ENCODE measurements around the gene WASL. TPM values are rescaled to one million over a fixed set of nuclear protein-coding genes. Genes with fewer than 3 reads are reported as not detected.

The WASL gene
- total RNA-seq, 1 experiment from 2014 or later, result 39.3 TPM

- Histone ChIP-seq H3K14ac (ENCODE audit: insufficient read depth, low read length) (no peak overlapping the region), H2BK20ac (ENCODE audit: low read depth, low read length, poor library complexity, severe bottlenecking) (no peak overlapping the region), H3T11ph (ENCODE audit: low read length) (no peak overlapping the region), H2AK5ac (ENCODE audit: insufficient read length, low read length) (no peak overlapping the region), H3K79me2 (ENCODE audit: insufficient read depth, low read length) (peaks cover 42% of the 10 kb centered on the region; the same call in 1 of the 2 replicates), H3K9me3 (ENCODE audit: control insufficient read depth, low read depth, low read length) (no peaks in the 10 kb centered on the region), H3K4me2 (ENCODE audit: insufficient read depth, insufficient read length, low read length) (no peak overlapping the region), H3K79me1 (ENCODE audit: insufficient read depth, low read depth, low read length, poor library complexity, severe bottlenecking) (no peaks in the 10 kb centered on the region), H3K4me1 (ENCODE audit: insufficient read depth, low read length) (peaks cover 4% of the 10 kb centered on the region; the same call in 1 of the 2 replicates), H3K9ac (ENCODE audit: extremely low read depth, insufficient read length, low read length) (no peak overlapping the region), H3K23me2 (ENCODE audit: insufficient read length, low read depth, low read length, poor library complexity, severe bottlenecking) (peaks cover 7% of the 10 kb centered on the region), H2BK5ac (ENCODE audit: insufficient read length, low read length) (no peak overlapping the region), H3K27me3 (ENCODE audit: insufficient read depth, low read length) (no peaks in the 10 kb centered on the region), H2BK120ac (ENCODE audit: low read depth, low read length, poor library complexity, severe bottlenecking) (no peak overlapping the region), H3K23ac (ENCODE audit: insufficient read length, low read depth, low read length) (no peak overlapping the region), H2AFZ (ENCODE audit: low read length) (no peak overlapping the region), H2BK12ac (ENCODE audit: insufficient read length, low read depth, low read length) (no peak overlapping the region), H4K8ac (replicated peaks; ENCODE audit: insufficient read length, low read depth, low read length) (no peak overlapping the region), H3K18ac (ENCODE audit: insufficient read length, low read depth, low read length) (no peak overlapping the region), H4K20me1 (ENCODE audit: control insufficient read depth, insufficient read depth, insufficient read length) (no peaks in the 10 kb centered on the region), H4K91ac (ENCODE audit: insufficient read length, low read depth, low read length) (no peak overlapping the region), H3K27ac (ENCODE audit: insufficient read length, low read depth, low read length) (no peak overlapping the region), H4K5ac (ENCODE audit: insufficient read length, low read depth, low read length) (no peak overlapping the region), H3K56ac (ENCODE audit: insufficient read length, low read depth, low read length) (no peak overlapping the region), H2BK15ac (ENCODE audit: low read depth, low read length) (no peak overlapping the region), H3K4ac (ENCODE audit: low read depth, low read length) (no peak overlapping the region)
- no CpG with 5 or more reads among the region's 2 CpGs for WGBS (ENCODE audit: extremely low coverage, insufficient read length, low lambda C conversion rate)
- TF ChIP-seq CTCF (conservative IDR thresholded peaks at IDR 0.05), result no peak
- H3K4me3 Mint-ChIP-seq, result peak overlapping the region in 1 of 2 experiments; percentile 97; a peak in 3 of 5 replicates
- peak overlapping the region in 1 of 3 experiments; percentile 79; a peak in 3 of 7 replicates for H3K27ac Mint-ChIP-seq
- H3K9me3 Mint-ChIP-seq, result no peaks in the 10 kb centered on the region
- DNase-seq, result no peak
- H3K36me3 Mint-ChIP-seq (ENCODE audit: insufficient read depth in 1 of 3, low read depth in 3 of 3), result peaks cover 0 to 3% (median 0%) of the 10 kb centered on the region in 3 experiments; a peak in 3 of 7 replicates
- no peaks in the 10 kb centered on the region for H3K27me3 Mint-ChIP-seq (ENCODE audit: low read depth)
- H3K4me1 Mint-ChIP-seq, result peaks cover 58 to 59% of the 10 kb centered on the region in 2 experiments
These were observed 3.4 kb downstream of the WASL start for GRCh38 chr7:123745437-123745836.
